NK-92 (cell line): ENCODE data around the gene MED31.
A peak's percentile ranks its signal among the peaks of the same experiment; 100 is the strongest.
"Not testable (repeated sequence)": the region's sequence is repeated elsewhere in the genome, so short reads cannot be mapped to it uniquely, and the experiment has no call there.

Source experiments
- DNase-seq: peaks from one replicate; lab custom pipeline; 2025; ENCODE audit not compliant: unreplicated experiment; lab: John Stamatoyannopoulos, UW

The MED31 gene

GRCh38 chr17:6651354-6651918, at the start of gene MED31, which contains the start of gene C17orf100:
TSS of gene MED31 (minus strand) at chr17:6651605. CDS start at chr17:6651528, 77 bp downstream.
TSS of gene C17orf100 (plus strand) at chr17:6651762. CDS start at chr17:6651914, 152 bp downstream.
- peak; percentile 37 for DNase-seq

- no peak for DNase-seq
These were observed 49.5 kb upstream of the MED31 start for GRCh38 chr17:6700948-6701307.

- DNase-seq, result no peak
These were observed 48.9 kb upstream of the MED31 start for GRCh38 chr17:6699997-6700947.

- DNase-seq, result no peak
These were observed 46.6 kb upstream of the MED31 start for GRCh38 chr17:6698004-6698403.

- no peak for DNase-seq
These were observed 45.5 kb upstream of the MED31 start for GRCh38 chr17:6696906-6697305.

GRCh38 chr17:6695565-6695964, 44.2 kb upstream of the MED31 start:
- no peak for DNase-seq

GRCh38 chr17:6695051-6695450, 43.6 kb upstream of the MED31 start:
- no peak for DNase-seq

- DNase-seq, result not testable (repeated sequence)
These were observed 40.6 kb upstream of the MED31 start for GRCh38 chr17:6691958-6692357.

GRCh38 chr17:6691546-6691945, 40.1 kb upstream of the MED31 start:
- no peak for DNase-seq

GRCh38 chr17:6690641-6691040, 39.2 kb upstream of the MED31 start:
- DNase-seq, result no peak

GRCh38 chr17:6688944-6689343, 37.5 kb upstream of the MED31 start:
- no peak for DNase-seq

- no peak for DNase-seq
These were observed 34.6 kb upstream of the MED31 start for GRCh38 chr17:6686026-6686425.

GRCh38 chr17:6684881-6685767, 33.7 kb upstream of the MED31 start:
- no peak for DNase-seq

GRCh38 chr17:6684460-6684783, 33.0 kb upstream of the MED31 start:
- no peak for DNase-seq

GRCh38 chr17:6683730-6684459, 32.5 kb upstream of the MED31 start:
- DNase-seq, result no peak

- no peak for DNase-seq
These were observed 31.8 kb upstream of the MED31 start for GRCh38 chr17:6683081-6683684.

- no peak for DNase-seq
These were observed 30.9 kb upstream of the MED31 start for GRCh38 chr17:6682339-6682738.

- DNase-seq, result no peak
These were observed 30.3 kb upstream of the MED31 start for GRCh38 chr17:6681671-6682070.

GRCh38 chr17:6681176-6681575, 29.8 kb upstream of the MED31 start:
- no peak for DNase-seq

- DNase-seq, result no peak
These were observed 27.8 kb upstream of the MED31 start for GRCh38 chr17:6679241-6679640.
